PC-3 (cell line): ENCODE measurements around the gene FGF12.

ENCODE experiments used
- CTCF ChIP-seq: fragments of 300-600 bp; sonication (generic); conservative IDR thresholded peaks from 2 replicates; pipeline ENCODE4 v1.5.1; 2017; ENCODE audit warnings: antibody characterized with exemption, low read depth, mild to moderate bottlenecking, low read length
- EZH2 ChIP-seq: fragments of 300-600 bp; sonication (generic); IDR thresholded peaks from one replicate; pipeline ENCODE4 v1.6.1; 2017; ENCODE audit warnings: antibody characterized with exemption, mild to moderate bottlenecking, low read length; ENCODE audit not compliant: unreplicated experiment
- EZH2phosphoT487 ChIP-seq: fragments of 300-600 bp; sonication (generic); IDR thresholded peaks from 2 replicates; pipeline ENCODE4 v1.6.1; 2018; ENCODE audit warnings: mild to moderate bottlenecking, antibody characterized with exemption, low read length, borderline replicate concordance

DNA sequence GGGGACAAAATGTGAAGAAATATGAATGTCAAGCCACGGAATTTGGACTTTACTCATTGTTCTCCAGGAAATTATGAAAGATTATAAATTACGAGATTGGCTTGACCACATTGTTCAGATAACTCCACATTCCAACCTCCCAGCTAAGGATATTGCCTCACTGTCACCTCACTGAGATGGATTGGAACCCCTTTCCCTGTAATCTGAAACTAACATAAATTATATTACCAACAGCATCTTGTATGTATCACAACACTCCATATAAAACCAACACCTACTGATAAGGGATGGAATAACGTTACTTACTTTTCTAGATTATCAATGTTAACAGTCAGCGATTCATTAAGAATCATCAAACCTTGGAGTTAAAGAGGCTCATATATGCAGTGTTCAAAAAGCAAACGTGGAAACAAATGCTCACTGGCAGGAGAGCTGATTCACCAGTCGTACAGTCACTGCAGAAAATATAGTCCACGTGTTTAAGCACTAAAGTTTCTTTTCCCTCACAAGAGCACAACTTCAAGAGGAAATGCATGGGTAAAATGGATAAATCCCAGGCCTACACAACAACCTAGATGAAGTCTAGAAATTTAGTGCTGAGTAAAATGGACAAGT lies 451.5 kb downstream of the FGF12 start:
- TF ChIP-seq CTCF (no peak), EZH2phosphoT487 (no peak), EZH2 (no peak)
